CD4-positive, CD25-positive, alpha-beta regulatory T cell (primary cell): ENCODE results near the gene KRTAP13-4. TPM values are rescaled to one million over a fixed set of nuclear protein-coding genes. Genes with fewer than 3 reads are reported as not detected.
A peak's percentile ranks its signal among the peaks of the same experiment; 100 is the strongest.

Experiments
- ATAC-seq, 2 donors: fragments of 150-1000 bp; cut with Tn5 transposase; one replicate each; pipeline ENCODE4 v1.10.0; 2021; ENCODE audit warnings: low read depth in 2 of 2, moderate number of reproducible peaks in 2 of 2, moderate library complexity in 1 of 2
- DNase-seq, 3 donors: peaks; one replicate each; pipeline versions ENCODE4 v3.0.0 to v3.0.0-alpha.2; 2012 to 2022; ENCODE audit warnings: mixed read lengths in 1 of 3
- H3K27ac ChIP-seq: one replicate; pipeline ENCODE4 v1.7.0; 2013; ENCODE audit warnings: mild to moderate bottlenecking, low read length; ENCODE audit not compliant: insufficient read depth, poor library complexity, severe bottlenecking
- H3K27me3 ChIP-seq: one replicate; pipeline ENCODE4 v1.7.0; 2013; ENCODE audit warnings: low read length; ENCODE audit not compliant: control insufficient read depth, insufficient read depth
- H3K36me3 ChIP-seq: one replicate; pipeline ENCODE4 v1.7.0; 2013; ENCODE audit warnings: mild to moderate bottlenecking, low read length, moderate library complexity; ENCODE audit not compliant: control insufficient read depth, insufficient read depth
- H3K4me1 ChIP-seq: 2 replicates; pipeline ENCODE4 v1.7.0; 2013; ENCODE audit warnings: mild to moderate bottlenecking, low read length; ENCODE audit not compliant: insufficient read depth, control insufficient read depth, poor library complexity, severe bottlenecking
- H3K4me3 ChIP-seq: one replicate; pipeline ENCODE4 v1.7.0; 2013; ENCODE audit warnings: low read depth, mild to moderate bottlenecking, low read length, moderate library complexity
- H3K9me3 ChIP-seq, 2 experiments: 1 replicate in 1 of 2; 2 replicates in 1 of 2; pipeline ENCODE4 v1.7.0; 2013; ENCODE audit warnings: low read length in 2 of 2, mild to moderate bottlenecking in 1 of 2, moderate library complexity in 1 of 2; ENCODE audit not compliant: control insufficient read depth in 2 of 2
- H3K27ac Mint-ChIP-seq, 3 donors: one replicate each; pipeline ENCODE4 v1.8.0; 2020 to 2022; ENCODE audit warnings: mild to moderate bottlenecking in 3 of 3, mixed read lengths in 3 of 3, moderate library complexity in 2 of 3
- H3K27me3 Mint-ChIP-seq: one replicate; pipeline ENCODE4 v1.8.0; 2022; ENCODE audit warnings: mild to moderate bottlenecking, mixed read lengths
- H3K36me3 Mint-ChIP-seq: one replicate; pipeline ENCODE4 v1.8.0; 2020; ENCODE audit warnings: mixed read lengths
- H3K4me1 Mint-ChIP-seq, 4 donors: one replicate each; pipeline ENCODE4 v1.8.0; 2020 to 2022; ENCODE audit warnings: mixed read lengths in 4 of 4, mild to moderate bottlenecking in 1 of 4
- H3K4me3 Mint-ChIP-seq, 4 donors: one replicate each; pipeline ENCODE4 v1.8.0; 2020 to 2022; ENCODE audit warnings: mild to moderate bottlenecking in 4 of 4, mixed read lengths in 4 of 4, moderate library complexity in 3 of 4
- H3K9me3 Mint-ChIP-seq, 7 donors: one replicate each; pipeline ENCODE4 v1.8.0; 2020 to 2022; ENCODE audit warnings: mixed read lengths in 7 of 7, mild to moderate bottlenecking in 3 of 7, moderate library complexity in 2 of 7
- polyA plus RNA-seq, 4 donors: library from polyadenylated mRNA; unstranded; fragments of 300-500 nt; fragmentation: Illumina TruSeq; gene quantifications; one replicate each; pipeline ENCODE4 v1.2.3, GENCODE V29; 2021
- total RNA-seq: library from RNA; stranded (reverse); gene quantifications from one replicate; pipeline ENCODE4 v1.2.3, GENCODE V29; 2022

Gene KRTAP13-4
- total and polyA plus RNA-seq, 5 donors from 2014 or later = not detected

DNA sequence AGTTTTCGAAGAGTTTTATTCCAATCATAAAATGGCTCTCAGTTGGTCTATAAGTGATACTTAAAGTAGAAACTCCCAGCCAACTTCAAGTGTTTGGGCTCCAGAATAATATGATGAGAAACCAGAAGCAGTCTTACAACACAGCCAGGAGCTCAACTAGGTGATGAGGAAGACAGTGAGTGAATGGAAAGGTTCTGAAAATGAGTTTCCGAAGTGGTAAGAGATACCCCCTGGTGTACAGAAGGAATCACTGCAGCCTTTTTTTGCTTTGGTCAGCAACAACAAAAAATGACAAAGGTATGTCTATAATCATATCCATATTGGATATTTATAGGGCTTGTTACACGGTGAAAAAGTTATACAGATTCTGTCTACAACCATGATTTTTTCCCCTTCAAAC, 33.7 kb downstream of the KRTAP13-4 start:
- Histone ChIP-seq H3K36me3 (no peaks in the 10 kb centered on the region), H3K9me3 (no peaks in the 10 kb centered on the region), H3K4me1 (no peaks in the 10 kb centered on the region), H3K27me3 (no peaks in the 10 kb centered on the region), H3K4me3 (no peak overlapping the region), H3K27ac (no peak overlapping the region)
- ATAC-seq (no peak), DNase-seq (peak in 1 of 3 donors; percentile 2)
- Mint-ChIP-seq H3K27ac (no peak overlapping the region), H3K36me3 (no peaks in the 10 kb centered on the region), H3K4me3 (no peak overlapping the region), H3K9me3 (peaks cover 0 to 3% (median 0%) of the 10 kb centered on the region in 7 donors), H3K4me1 (no peaks in the 10 kb centered on the region), H3K27me3 (no peaks in the 10 kb centered on the region)

GRCh38 chr21:30468900-30469714, 39.1 kb downstream of the KRTAP13-4 start:
- H3K36me3 ChIP-seq = no peaks in the 10 kb centered on the region
- H3K27me3 ChIP-seq = no peaks in the 10 kb centered on the region
- DNase-seq (no peak), ATAC-seq (no peak)
- no peaks in the 10 kb centered on the region for H3K27me3 Mint-ChIP-seq
- no peaks in the 10 kb centered on the region for H3K9me3 ChIP-seq
- no peaks in the 10 kb centered on the region for H3K4me1 ChIP-seq
- H3K27ac Mint-ChIP-seq = no peak overlapping the region
- peaks cover 0 to 3% (median 0%) of the 10 kb centered on the region in 7 donors for H3K9me3 Mint-ChIP-seq
- no peaks in the 10 kb centered on the region for H3K36me3 Mint-ChIP-seq
- no peak overlapping the region for H3K27ac ChIP-seq
- no peaks in the 10 kb centered on the region for H3K4me1 Mint-ChIP-seq
- no peak overlapping the region for H3K4me3 Mint-ChIP-seq
- H3K4me3 ChIP-seq = no peak overlapping the region

- Histone ChIP-seq H3K27ac (no peak overlapping the region), H3K9me3 (no peaks in the 10 kb centered on the region), H3K36me3 (no peaks in the 10 kb centered on the region), H3K27me3 (no peaks in the 10 kb centered on the region), H3K4me3 (no peak overlapping the region), H3K4me1 (no peaks in the 10 kb centered on the region)
- ATAC-seq (no peak), DNase-seq (no peak)
- Mint-ChIP-seq H3K27ac (no peak overlapping the region), H3K4me1 (no peaks in the 10 kb centered on the region), H3K36me3 (no peaks in the 10 kb centered on the region), H3K9me3 (peaks cover 0 to 4% (median 0%) of the 10 kb centered on the region in 7 donors), H3K27me3 (peaks cover 4% of the 10 kb centered on the region), H3K4me3 (no peak overlapping the region)
Observed at GRCh38 chr21:30478004-30478403, 48.0 kb downstream of the KRTAP13-4 start.

DNA sequence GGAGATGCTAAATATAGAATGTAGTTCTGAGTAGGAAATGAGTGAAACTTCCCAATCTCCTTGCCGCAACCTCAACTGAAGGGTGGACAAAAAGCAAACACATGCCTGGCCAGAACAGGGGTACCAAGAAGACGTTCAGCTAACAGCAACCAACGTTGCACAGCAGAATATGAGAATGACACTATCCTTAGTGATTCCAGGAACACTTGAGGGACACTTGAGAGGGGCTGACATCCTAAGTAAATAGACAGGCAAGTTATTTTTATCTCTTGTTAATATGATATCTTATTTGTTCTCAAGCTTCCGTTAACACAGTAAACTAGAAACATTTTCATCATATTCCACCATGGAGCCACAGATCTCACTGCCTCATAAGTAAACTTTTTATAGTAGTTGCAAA, 49.2 kb downstream of the KRTAP13-4 start:
- DNase-seq (no peak), ATAC-seq (no peak)
- no peaks in the 10 kb centered on the region for H3K36me3 Mint-ChIP-seq
- H3K27ac ChIP-seq = no peak overlapping the region
- no peaks in the 10 kb centered on the region for H3K4me1 Mint-ChIP-seq
- H3K9me3 ChIP-seq = no peaks in the 10 kb centered on the region
- H3K27ac Mint-ChIP-seq = no peak overlapping the region
- H3K4me3 ChIP-seq = no peak overlapping the region
- no peak overlapping the region for H3K4me3 Mint-ChIP-seq
- no peaks in the 10 kb centered on the region for H3K36me3 ChIP-seq
- H3K27me3 ChIP-seq = no peaks in the 10 kb centered on the region
- peaks cover 0 to 4% (median 0%) of the 10 kb centered on the region in 7 donors for H3K9me3 Mint-ChIP-seq
- H3K27me3 Mint-ChIP-seq = peaks cover 4% of the 10 kb centered on the region
- no peaks in the 10 kb centered on the region for H3K4me1 ChIP-seq

DNA sequence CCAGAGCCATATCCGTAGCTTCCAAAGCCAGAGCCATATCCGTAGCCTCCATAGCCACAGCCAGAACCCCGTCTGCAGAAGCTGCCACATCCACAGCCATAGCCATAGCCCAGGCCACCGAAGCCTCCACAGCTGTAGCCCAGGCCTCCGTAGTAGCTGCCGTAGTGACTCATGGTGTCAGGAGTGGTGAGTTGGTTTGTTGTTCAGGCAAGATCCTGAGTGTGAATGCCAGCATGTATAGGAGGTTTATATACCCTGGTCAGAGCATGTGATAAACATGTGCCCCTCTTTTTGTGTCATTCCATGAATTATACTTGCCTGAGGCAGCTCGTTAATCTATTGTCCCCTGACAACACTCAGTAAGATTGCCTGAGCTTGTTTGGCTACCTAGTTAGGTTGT, 50.1 kb downstream of the KRTAP13-4 start, which contains the start of gene KRTAP19-1:
Gene KRTAP19-1 (minus strand): TSS at position 223 of the 400 bp plus-strand sequence. CDS start 50 bp downstream, at position 173.
- H3K27ac ChIP-seq = no peak within 1 kb of the TSS
- no peaks in the 10 kb centered on the region for H3K4me1 Mint-ChIP-seq
- H3K4me1 ChIP-seq = no peaks in the 10 kb centered on the region
- no peaks in the 10 kb centered on the region for H3K9me3 ChIP-seq
- H3K36me3 Mint-ChIP-seq = no peaks in the 10 kb centered on the region
- H3K4me3 Mint-ChIP-seq = no peak within 1 kb of the TSS
- H3K9me3 Mint-ChIP-seq = peaks cover 0 to 4% (median 2%) of the 10 kb centered on the region in 7 donors
- DNase-seq (no peak), ATAC-seq (no peak)
- no peaks in the 10 kb centered on the region for H3K27me3 ChIP-seq
- H3K36me3 ChIP-seq = no peaks in the 10 kb centered on the region
- H3K27ac Mint-ChIP-seq = no peak within 1 kb of the TSS
- no peaks in the 10 kb centered on the region for H3K27me3 Mint-ChIP-seq
- H3K4me3 ChIP-seq = no peak within 1 kb of the TSS

Other genes with a start within 250 kb of the KRTAP13-4 start
- gene CLDN8, start 214.1 kb upstream of the KRTAP13-4 start, total RNA-seq = not detected
- gene CLDN8, start 214.1 kb upstream of the KRTAP13-4 start, polyA plus RNA-seq = not detected
- gene KRTAP24-1, start 147.3 kb upstream of the KRTAP13-4 start, total RNA-seq = not detected
- not detected for gene KRTAP24-1, start 147.3 kb upstream of the KRTAP13-4 start, polyA plus RNA-seq
- not detected for gene KRTAP25-1, start 140.7 kb upstream of the KRTAP13-4 start, total RNA-seq
- not detected for gene KRTAP25-1, start 140.7 kb upstream of the KRTAP13-4 start, polyA plus RNA-seq
- gene KRTAP26-1, start 109.9 kb upstream of the KRTAP13-4 start, total RNA-seq = not detected
- gene KRTAP26-1, start 109.9 kb upstream of the KRTAP13-4 start, polyA plus RNA-seq = not detected
- gene KRTAP27-1, start 92.5 kb upstream of the KRTAP13-4 start, total RNA-seq = not detected
- gene KRTAP27-1, start 92.5 kb upstream of the KRTAP13-4 start, polyA plus RNA-seq = not detected
- gene KRTAP23-1, start 81.6 kb upstream of the KRTAP13-4 start, total RNA-seq = not detected
- not detected for gene KRTAP23-1, start 81.6 kb upstream of the KRTAP13-4 start, polyA plus RNA-seq
- not detected for gene KRTAP13-2, start 57.9 kb upstream of the KRTAP13-4 start, total RNA-seq
- gene KRTAP13-2, start 57.9 kb upstream of the KRTAP13-4 start, polyA plus RNA-seq = not detected
- not detected for gene KRTAP13-1, start 34.2 kb upstream of the KRTAP13-4 start, total RNA-seq
- gene KRTAP13-1, start 34.2 kb upstream of the KRTAP13-4 start, polyA plus RNA-seq = not detected
- gene KRTAP13-3, start 4.3 kb upstream of the KRTAP13-4 start, total RNA-seq = not detected
- not detected for gene KRTAP13-3, start 4.3 kb upstream of the KRTAP13-4 start, polyA plus RNA-seq
- gene KRTAP15-1, start 10.1 kb downstream of the KRTAP13-4 start, total RNA-seq = not detected
- not detected for gene KRTAP15-1, start 10.1 kb downstream of the KRTAP13-4 start, polyA plus RNA-seq
- gene KRTAP19-1, start 50.1 kb downstream of the KRTAP13-4 start, total RNA-seq = not detected
- gene KRTAP19-1, start 50.1 kb downstream of the KRTAP13-4 start, polyA plus RNA-seq = not detected
- not detected for gene KRTAP19-2, start 57.2 kb downstream of the KRTAP13-4 start, total RNA-seq
- not detected for gene KRTAP19-2, start 57.2 kb downstream of the KRTAP13-4 start, polyA plus RNA-seq
- gene KRTAP19-3, start 61.8 kb downstream of the KRTAP13-4 start, total RNA-seq = not detected
- gene KRTAP19-3, start 61.8 kb downstream of the KRTAP13-4 start, polyA plus RNA-seq = not detected
- gene KRTAP19-4, start 66.9 kb downstream of the KRTAP13-4 start, total RNA-seq = not detected
- not detected for gene KRTAP19-4, start 66.9 kb downstream of the KRTAP13-4 start, polyA plus RNA-seq
- gene KRTAP19-5, start 71.9 kb downstream of the KRTAP13-4 start, total RNA-seq = not detected
- gene KRTAP19-5, start 71.9 kb downstream of the KRTAP13-4 start, polyA plus RNA-seq = not detected
- gene KRTAP19-6, start 111.6 kb downstream of the KRTAP13-4 start, total RNA-seq = not detected
- not detected for gene KRTAP19-6, start 111.6 kb downstream of the KRTAP13-4 start, polyA plus RNA-seq
- gene KRTAP19-7, start 131.1 kb downstream of the KRTAP13-4 start, total RNA-seq = not detected
- not detected for gene KRTAP19-7, start 131.1 kb downstream of the KRTAP13-4 start, polyA plus RNA-seq
- gene KRTAP22-2, start 160.2 kb downstream of the KRTAP13-4 start, total RNA-seq = not detected
- not detected for gene KRTAP22-2, start 160.2 kb downstream of the KRTAP13-4 start, polyA plus RNA-seq
- gene KRTAP6-3, start 162.2 kb downstream of the KRTAP13-4 start, total RNA-seq = not detected
- gene KRTAP6-3, start 162.2 kb downstream of the KRTAP13-4 start, polyA plus RNA-seq = not detected
- not detected for gene KRTAP6-2, start 168.7 kb downstream of the KRTAP13-4 start, total RNA-seq
- not detected for gene KRTAP6-2, start 168.7 kb downstream of the KRTAP13-4 start, polyA plus RNA-seq
- not detected for gene KRTAP22-1, start 170.9 kb downstream of the KRTAP13-4 start, total RNA-seq
- not detected for gene KRTAP22-1, start 170.9 kb downstream of the KRTAP13-4 start, polyA plus RNA-seq
- gene KRTAP6-1, start 183.7 kb downstream of the KRTAP13-4 start, total RNA-seq = not detected
- not detected for gene KRTAP6-1, start 183.7 kb downstream of the KRTAP13-4 start, polyA plus RNA-seq
- not detected for gene KRTAP20-1, start 186.2 kb downstream of the KRTAP13-4 start, total RNA-seq
- gene KRTAP20-1, start 186.2 kb downstream of the KRTAP13-4 start, polyA plus RNA-seq = not detected
- not detected for gene KRTAP20-4, start 190.4 kb downstream of the KRTAP13-4 start, total RNA-seq
- not detected for gene KRTAP20-4, start 190.4 kb downstream of the KRTAP13-4 start, polyA plus RNA-seq
- not detected for gene KRTAP20-2, start 205.0 kb downstream of the KRTAP13-4 start, total RNA-seq
- gene KRTAP20-2, start 205.0 kb downstream of the KRTAP13-4 start, polyA plus RNA-seq = not detected
- not detected for gene KRTAP20-3, start 212.6 kb downstream of the KRTAP13-4 start, total RNA-seq
- not detected for gene KRTAP20-3, start 212.6 kb downstream of the KRTAP13-4 start, polyA plus RNA-seq